BJ (cell line): ENCODE measurements around the gene ZBBX. TPM values are rescaled to one million over a fixed set of nuclear protein-coding genes. Genes with fewer than 3 reads are reported as not detected.

Experiments
- CTCF ChIA-PET: fragments of 350-600 bp; formaldehyde crosslinking; extraction: SDS; loops from one replicate; lab custom pipeline; 2021; ENCODE audit warnings: antibody characterized with exemption, inconsistent platforms; lab: Yijun Ruan, JAX
- POLR2A ChIA-PET: fragments of 300-600 bp; sonication (Branson Sonifier 250); formaldehyde crosslinking; extraction: SDS; loops from one replicate; lab custom pipeline; 2021; ENCODE audit warnings: antibody characterized with exemption; lab: Charles Lee
- DNase-seq: peaks from one replicate; pipeline ENCODE4 v3.0.0-alpha.2; 2011; ENCODE audit warnings: low read depth
- H3K27me3 ChIP-seq: 2 replicates; pipeline ENCODE4 v1.6.0; 2011; ENCODE audit warnings: low read length; ENCODE audit not compliant: control insufficient read depth, insufficient read depth
- H3K36me3 ChIP-seq: 2 replicates; pipeline ENCODE4 v1.5.1; 2011; ENCODE audit warnings: low read length; ENCODE audit not compliant: control insufficient read depth, insufficient read depth
- H3K4me3 ChIP-seq: 2 replicates; pipeline ENCODE4 v1.5.1; 2011; ENCODE audit warnings: low read depth, mild to moderate bottlenecking, control low read depth, low read length
- polyA plus RNA-seq: library from polyadenylated mRNA; depleted of rRNA; stranded (reverse); fragments of >200 nt; gene quantifications from 2 replicates; pipeline ENCODE4 v1.2.3, GENCODE V29; 2011
- TF ChIP-seq, protein P1 (sequence below): IDR thresholded peaks from 2 replicates; pipeline ENCODE4 v1.5.1; 2011; ENCODE audit warnings: low read depth, mild to moderate bottlenecking, control low read depth, inconsistent platforms, low read length, moderate library complexity; ENCODE audit not compliant: insufficient read depth

The ZBBX gene
- polyA plus RNA-seq, 1 experiment = not detected

DNA sequence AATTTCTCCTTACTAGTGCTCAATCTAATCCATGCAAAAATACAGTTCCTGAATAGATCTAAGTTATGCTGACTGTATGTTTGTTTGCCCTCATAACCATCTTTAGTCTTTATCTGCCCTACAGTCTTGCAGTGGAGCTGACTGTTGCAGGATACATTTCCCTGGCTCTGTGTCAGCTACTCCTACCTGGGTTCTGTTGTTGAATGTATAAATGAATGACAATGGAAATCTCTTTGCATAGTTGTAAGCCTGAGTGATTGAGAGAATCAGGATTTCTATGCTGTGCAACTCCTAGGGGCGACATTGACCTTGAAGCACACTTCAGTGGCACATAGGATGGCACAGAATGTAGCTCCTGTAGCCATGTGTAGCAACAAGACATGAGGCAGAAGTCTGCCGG, 16.0 kb upstream of the ZBBX start:
- Histone ChIP-seq H3K27me3 (no peaks in the 10 kb centered on the region), H3K4me3 (no peak overlapping the region), H3K36me3 (no peaks in the 10 kb centered on the region)
- no peak for DNase-seq
- TF ChIP-seq, protein P1, sequence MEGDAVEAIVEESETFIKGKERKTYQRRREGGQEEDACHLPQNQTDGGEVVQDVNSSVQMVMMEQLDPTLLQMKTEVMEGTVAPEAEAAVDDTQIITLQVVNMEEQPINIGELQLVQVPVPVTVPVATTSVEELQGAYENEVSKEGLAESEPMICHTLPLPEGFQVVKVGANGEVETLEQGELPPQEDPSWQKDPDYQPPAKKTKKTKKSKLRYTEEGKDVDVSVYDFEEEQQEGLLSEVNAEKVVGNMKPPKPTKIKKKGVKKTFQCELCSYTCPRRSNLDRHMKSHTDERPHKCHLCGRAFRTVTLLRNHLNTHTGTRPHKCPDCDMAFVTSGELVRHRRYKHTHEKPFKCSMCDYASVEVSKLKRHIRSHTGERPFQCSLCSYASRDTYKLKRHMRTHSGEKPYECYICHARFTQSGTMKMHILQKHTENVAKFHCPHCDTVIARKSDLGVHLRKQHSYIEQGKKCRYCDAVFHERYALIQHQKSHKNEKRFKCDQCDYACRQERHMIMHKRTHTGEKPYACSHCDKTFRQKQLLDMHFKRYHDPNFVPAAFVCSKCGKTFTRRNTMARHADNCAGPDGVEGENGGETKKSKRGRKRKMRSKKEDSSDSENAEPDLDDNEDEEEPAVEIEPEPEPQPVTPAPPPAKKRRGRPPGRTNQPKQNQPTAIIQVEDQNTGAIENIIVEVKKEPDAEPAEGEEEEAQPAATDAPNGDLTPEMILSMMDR = no peak
- ChIA-PET POLR2A (no interaction called here), CTCF (no interaction called here)

DNA sequence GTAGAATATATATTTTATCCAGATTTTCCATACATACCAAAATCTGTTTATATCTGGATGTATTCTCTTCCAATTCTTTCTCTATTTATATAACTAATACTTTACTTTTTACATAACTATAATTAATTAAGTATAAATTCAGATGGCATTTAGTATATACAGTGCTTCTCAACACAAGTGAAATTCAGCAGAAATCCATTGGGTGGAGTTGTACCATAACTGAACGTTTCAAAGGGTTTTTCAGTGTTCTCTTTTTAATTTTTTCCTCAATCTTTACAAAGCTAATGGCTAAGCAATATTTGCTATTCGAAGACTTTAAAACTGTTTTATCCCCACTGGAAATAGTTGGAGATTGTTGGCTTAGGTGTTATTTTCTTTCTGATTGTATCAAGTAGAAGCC, 13.9 kb upstream of the ZBBX start:
- POLR2A ChIA-PET = no interaction called here
- TF ChIP-seq, protein P1 = no peak
- CTCF ChIA-PET = interaction anchor here (4.4 kb wide), 1 partner anchor 13 kb away, joined by 19 read pairs; the partner anchor contains the start of gene ZBBX
- DNase-seq = no peak
- Histone ChIP-seq H3K4me3 (no peak overlapping the region), H3K36me3 (no peaks in the 10 kb centered on the region), H3K27me3 (no peaks in the 10 kb centered on the region)

DNA sequence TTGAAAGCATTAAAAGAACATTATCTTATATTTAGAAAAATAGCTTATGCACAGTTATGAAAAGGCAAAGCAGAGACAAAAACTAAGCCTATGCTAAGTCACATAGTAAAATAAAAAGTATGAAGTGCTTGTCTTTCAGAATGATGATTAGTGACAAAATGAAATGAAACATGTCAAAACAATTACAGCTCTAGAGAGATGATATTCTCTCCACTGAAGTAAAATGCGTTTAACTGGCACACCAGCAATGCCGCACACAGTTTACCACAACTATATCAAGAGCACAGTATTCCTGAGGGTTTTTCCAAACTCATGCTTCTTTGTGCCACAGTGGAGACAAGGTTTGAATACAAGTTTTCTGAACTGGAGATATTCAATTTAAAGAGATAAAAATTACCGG, 2.1 kb upstream of the ZBBX start:
- Histone ChIP-seq H3K27me3 (no peaks in the 10 kb centered on the region), H3K36me3 (no peaks in the 10 kb centered on the region), H3K4me3 (no peak overlapping the region)
- ChIA-PET POLR2A (no interaction called here), CTCF (interaction anchor here (2.8 to 4.2 kb wide), 3 partner anchors 11 to 500 kb away, joined by 17 to 25 read pairs (median 19); no protein-coding TSS in a partner anchor)
- no peak for DNase-seq
- TF ChIP-seq, protein P1 = no peak

DNA sequence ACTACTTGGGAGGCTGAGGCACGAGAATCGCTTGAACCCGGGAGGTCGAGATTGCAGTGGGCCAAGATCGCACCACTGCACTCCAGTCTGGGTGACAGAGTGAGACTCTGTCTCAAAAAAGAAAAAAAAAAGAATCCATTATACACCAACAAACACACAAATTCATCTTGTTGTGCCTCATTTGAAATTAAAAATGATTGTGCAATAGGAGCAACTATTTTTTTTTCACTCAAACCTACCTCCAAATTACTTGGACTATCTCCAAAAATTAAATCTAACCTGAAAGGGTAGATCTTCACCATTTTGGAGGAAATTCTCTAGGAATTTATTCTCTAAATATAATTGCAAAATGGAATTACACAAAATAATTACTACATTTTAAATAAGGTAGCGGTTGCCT, 4.6 kb downstream of the ZBBX start:
- Histone ChIP-seq H3K36me3 (no peaks in the 10 kb centered on the region), H3K27me3 (no peaks in the 10 kb centered on the region), H3K4me3 (no peak overlapping the region)
- TF ChIP-seq, protein P1 = no peak
- CTCF ChIA-PET = no interaction called here
- POLR2A ChIA-PET = no interaction called here
- DNase-seq = no peak

DNA sequence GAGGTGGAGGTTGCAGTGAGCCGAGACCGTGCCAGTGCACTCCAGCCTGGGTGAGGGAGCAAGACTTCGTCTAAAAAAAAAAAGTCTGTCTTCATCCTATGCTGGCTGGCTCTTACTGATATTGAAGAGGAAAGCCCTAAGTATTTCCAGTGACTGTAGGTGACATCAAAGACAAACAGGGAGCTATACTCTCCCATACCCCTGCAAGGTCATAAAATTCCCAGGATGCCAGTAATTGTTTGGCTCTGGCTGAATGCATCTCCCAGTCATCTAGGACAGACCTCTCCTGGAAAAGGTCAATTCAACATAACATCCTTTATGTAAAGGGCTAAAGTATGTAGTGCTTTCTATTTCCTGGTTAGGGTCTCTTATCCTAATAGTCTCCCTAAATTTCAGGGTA, 8.0 kb downstream of the ZBBX start:
- CTCF ChIA-PET = no interaction called here

More for the DNA sequence above, 8.0 kb downstream of the ZBBX start:
- no peak overlapping the region for H3K4me3 ChIP-seq
- TF ChIP-seq, protein P1 = no peak
- DNase-seq = no peak
- POLR2A ChIA-PET = no interaction called here
- no peaks in the 10 kb centered on the region for H3K36me3 ChIP-seq
- H3K27me3 ChIP-seq = no peaks in the 10 kb centered on the region
